Measurements from ENCODE around the gene LSM3.
A peak's percentile ranks its signal among the peaks of the same experiment; 100 is the strongest.

LSM3 gene

DNA sequence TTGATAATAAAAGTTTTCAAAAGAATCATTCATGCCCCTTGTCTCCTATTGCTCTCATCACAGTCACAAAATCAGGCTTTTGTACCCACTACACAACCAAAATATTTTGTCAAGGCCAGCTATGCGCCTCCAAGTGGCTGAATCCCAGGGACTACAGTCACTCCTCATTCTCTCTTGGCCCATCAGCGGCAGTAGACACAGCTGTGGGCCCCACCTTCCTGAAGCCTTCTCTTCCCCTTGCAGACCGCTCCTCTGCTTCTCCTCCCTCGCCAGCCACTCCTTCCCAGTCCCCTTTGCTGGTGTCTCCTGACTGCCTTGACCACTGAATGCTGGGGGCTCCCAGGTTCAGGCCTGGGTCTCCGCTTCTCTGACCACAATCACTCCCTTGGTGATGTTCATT is 52.1 kb downstream of the LSM3 start:
- TF ChIP-seq, protein P1, sequence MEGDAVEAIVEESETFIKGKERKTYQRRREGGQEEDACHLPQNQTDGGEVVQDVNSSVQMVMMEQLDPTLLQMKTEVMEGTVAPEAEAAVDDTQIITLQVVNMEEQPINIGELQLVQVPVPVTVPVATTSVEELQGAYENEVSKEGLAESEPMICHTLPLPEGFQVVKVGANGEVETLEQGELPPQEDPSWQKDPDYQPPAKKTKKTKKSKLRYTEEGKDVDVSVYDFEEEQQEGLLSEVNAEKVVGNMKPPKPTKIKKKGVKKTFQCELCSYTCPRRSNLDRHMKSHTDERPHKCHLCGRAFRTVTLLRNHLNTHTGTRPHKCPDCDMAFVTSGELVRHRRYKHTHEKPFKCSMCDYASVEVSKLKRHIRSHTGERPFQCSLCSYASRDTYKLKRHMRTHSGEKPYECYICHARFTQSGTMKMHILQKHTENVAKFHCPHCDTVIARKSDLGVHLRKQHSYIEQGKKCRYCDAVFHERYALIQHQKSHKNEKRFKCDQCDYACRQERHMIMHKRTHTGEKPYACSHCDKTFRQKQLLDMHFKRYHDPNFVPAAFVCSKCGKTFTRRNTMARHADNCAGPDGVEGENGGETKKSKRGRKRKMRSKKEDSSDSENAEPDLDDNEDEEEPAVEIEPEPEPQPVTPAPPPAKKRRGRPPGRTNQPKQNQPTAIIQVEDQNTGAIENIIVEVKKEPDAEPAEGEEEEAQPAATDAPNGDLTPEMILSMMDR (conservative IDR thresholded peaks at IDR 0.05), result no peak
- peak overlapping the region; percentile 89 for H3K27ac ChIP-seq

DNA sequence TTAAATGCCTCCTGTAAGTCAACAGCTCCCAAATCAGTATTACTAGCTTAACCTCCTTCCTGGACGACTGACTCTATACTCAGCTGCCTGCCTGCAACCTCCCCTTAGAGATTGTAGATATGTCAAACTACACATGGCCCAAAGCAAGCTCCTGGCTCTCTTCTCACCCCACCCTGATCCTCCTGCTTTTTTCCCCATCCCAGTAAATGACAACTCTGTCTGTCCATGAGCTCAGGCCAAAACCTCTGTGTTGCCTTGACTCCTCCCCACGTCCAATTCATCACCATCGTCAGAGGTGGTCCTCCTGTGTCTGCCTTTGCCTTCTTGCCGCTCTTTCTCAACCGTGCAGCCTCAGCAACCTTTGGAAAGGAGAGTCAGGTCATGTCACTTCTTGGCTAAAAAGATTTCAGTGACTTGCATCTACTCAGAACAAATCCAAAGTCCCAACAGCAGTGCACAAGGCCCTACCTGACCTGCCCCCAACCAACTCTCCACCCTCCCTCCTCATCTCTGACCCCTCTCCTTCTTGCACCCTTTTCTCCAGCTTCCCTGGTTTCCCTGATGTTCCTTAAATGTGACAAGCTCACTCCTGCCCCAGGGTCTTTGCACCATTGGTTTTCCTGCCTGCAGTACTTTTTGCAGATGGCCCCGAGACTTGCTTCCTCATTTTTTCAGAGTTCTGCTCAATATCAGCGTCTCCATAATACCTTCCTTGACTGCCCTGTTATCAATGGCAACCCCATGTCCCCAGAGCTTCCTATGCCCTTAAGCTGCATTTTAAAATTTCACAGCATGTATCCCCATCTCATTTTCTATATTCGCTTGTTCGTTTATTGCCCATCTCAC is 52.8 kb downstream of the LSM3 start:
- H3K27ac ChIP-seq, result peak overlapping the region; percentile 89

DNA sequence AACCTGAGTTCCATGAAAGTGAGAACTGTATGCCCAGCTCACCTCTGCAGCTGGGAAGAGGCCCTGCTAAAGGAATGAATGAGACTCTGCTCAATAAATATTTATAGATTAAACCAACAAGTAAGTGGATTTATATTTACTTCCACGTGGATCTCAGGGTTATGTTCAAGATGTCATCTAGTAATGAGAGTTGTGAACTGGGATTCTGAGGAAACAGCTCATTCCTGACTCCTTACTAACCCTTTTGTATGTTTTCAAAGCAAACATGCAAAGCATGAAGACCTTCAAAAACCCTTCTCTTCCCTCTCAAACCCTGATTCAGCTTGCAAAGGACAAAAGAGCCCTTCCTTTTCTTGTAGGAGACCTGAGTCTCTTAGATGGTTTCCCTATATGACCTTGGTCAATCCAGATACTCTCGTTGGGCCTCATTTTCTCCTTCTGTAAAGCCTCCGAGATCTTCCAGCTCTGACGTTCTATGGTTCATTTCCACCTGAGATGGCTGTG is 53.4 kb downstream of the LSM3 start:
- TF ChIP-seq, protein P1 (conservative IDR thresholded peaks at IDR 0.05), result no peak
- no peak overlapping the region; the same call in 1 of the 2 replicates for H3K27ac ChIP-seq

More for the DNA sequence above, 52.8 kb downstream of the LSM3 start:
- TF ChIP-seq, protein P1 (conservative IDR thresholded peaks at IDR 0.05), result no peak

DNA sequence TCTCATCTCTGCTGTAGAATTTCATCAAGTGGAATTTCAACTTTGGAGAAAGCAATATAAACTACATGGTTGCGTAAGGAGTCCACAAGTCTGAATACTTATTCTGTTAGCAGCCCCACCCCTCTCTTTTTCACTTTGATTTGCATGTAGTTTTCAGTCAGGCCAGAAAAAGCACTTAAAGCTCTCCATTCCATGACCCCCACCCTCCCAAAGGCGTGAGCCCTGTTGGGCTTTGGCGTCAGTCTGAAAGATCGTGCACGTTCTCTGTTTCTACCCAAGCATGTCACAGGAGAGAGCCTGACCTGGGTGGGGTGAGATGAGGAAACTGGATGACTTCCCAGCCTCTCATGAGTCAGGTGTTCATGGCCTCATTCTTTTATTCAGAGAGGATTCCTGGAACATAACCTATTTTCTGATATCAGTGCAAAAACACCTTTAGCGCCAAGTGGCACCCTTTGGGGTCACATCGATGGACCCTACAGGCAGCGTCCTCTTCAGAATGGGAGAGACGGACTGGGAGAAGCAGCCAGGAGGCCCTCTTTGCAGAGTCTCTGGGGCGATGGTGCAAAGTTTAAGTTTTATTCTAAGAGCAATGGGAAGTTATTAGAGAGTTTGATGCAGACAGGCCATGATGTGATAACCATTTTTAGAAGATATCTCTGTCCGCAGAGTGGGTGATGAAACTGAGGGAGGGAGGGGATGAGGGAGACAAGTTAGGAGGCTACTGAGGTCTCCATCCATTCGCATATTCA is 55.8 kb downstream of the LSM3 start:
- no peak overlapping the region for H3K27ac ChIP-seq
- TF ChIP-seq, protein P1 (conservative IDR thresholded peaks at IDR 0.05), result no peak

DNA sequence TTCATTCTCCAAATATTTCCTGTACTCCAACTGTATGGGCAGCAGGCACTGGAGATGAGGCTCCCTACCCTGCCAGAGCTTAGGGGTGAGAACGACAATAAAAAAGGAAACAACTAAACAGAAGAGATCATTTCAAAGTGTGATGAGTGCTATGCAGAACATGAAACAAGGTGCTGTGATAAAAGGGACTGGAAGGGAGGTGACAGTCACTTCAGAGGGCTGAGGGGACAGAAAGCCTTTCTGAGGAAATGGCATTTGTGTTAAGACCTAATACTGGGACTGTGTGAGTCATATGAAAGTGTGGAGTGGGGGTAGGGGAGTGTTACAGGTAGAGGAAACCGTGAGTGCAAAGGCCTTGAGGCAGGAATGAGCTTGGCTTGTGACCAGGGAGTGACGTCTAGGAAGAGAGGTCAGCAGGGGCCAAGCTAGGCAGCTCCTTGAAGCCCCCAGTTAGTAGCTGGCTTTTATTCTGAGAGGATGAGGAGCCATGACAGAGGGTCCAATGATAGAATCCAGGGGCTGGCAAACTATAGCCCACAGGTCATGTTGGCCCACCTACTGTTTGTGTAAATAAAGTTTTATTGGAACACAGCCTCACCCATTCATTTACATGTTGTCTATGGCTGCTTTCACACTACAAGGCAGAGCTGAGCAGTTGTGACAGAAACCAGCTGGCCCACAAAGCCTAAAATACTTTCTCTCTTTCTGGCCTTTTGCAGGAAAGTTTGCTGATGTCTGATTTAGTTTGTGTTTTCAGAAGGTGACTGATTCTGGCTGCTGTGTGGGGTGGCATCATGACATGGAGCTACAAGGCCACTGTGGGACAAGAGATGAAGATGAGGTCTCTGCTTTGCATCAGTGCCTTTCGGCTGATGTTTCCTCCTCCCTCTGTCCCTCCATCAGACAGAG is 56.6 kb downstream of the LSM3 start:
- no peak overlapping the region for H3K27ac ChIP-seq
- TF ChIP-seq, protein P1 (conservative IDR thresholded peaks at IDR 0.05), result no peak

DNA sequence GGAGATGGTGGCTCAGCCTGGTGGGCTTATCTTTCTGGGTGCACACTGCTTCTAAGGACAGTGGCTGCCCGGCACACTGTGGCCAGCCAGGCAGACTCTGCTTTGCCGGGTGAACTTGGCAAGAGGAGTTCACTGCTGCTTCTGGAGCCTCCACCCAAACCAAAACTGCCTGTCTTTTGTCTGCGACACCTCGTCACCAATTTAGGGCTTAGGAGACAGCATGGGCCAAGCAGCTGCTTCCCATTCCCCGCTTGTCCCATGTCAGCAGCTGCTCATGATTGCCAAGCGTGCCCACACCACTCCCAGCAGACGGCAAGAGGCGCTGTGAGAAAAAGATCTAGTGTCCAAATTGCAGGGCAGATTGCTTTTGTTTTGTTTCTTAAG is 57.3 kb downstream of the LSM3 start:
- H3K27ac ChIP-seq, result no peak overlapping the region

More for the DNA sequence above, 57.3 kb downstream of the LSM3 start:
- TF ChIP-seq, protein P1 (conservative IDR thresholded peaks at IDR 0.05), result no peak
